DND-41 (cell line): Measurements from ENCODE around the gene FAXDC2.
A peak's percentile ranks its signal among the peaks of the same experiment; 100 is the strongest.

Source experiments
- ATAC-seq: fragments of 200-7000 bp; cut with Tn5 transposase; 3 replicates; pipeline ENCODE4 v1.9.1; 2021; ENCODE audit warnings: low read depth; ENCODE audit not compliant: insufficient read depth
- DNase-seq: peaks from one replicate; pipeline ENCODE4 v3.0.0-alpha.2; 2020
- H2AFZ ChIP-seq: 2 replicates; pipeline ENCODE4 v1.6.0; 2012; ENCODE audit warnings: low read depth, low read length
- H3K27ac ChIP-seq: 2 replicates; pipeline ENCODE4 v1.5.1; 2012; ENCODE audit warnings: low read length, inconsistent platforms
- H3K27me3 ChIP-seq: fragments of 200-600 bp; sonication (generic); 2 replicates; pipeline ENCODE4 v1.6.0; 2012; ENCODE audit warnings: low read length, mild to moderate bottlenecking, inconsistent platforms; ENCODE audit not compliant: insufficient read depth, poor library complexity
- H3K36me3 ChIP-seq: 2 replicates; pipeline ENCODE4 v1.5.1; 2012; ENCODE audit warnings: low read length, inconsistent platforms; ENCODE audit not compliant: insufficient read depth
- H3K4me1 ChIP-seq: 2 replicates; pipeline ENCODE4 v1.5.1; 2012; ENCODE audit warnings: mild to moderate bottlenecking, low read length; ENCODE audit not compliant: insufficient read depth
- H3K4me2 ChIP-seq: 2 replicates; pipeline ENCODE4 v1.6.0; 2012; ENCODE audit warnings: mild to moderate bottlenecking, moderate library complexity, low read length, inconsistent platforms; ENCODE audit not compliant: insufficient read depth
- H3K4me3 ChIP-seq, 2 experiments: fragments of 200-600 bp in 1 of 2; shearing (Covaris generic) in 1 of 2; 2 replicates each; pipeline ENCODE4 v1.5.1; 2012 to 2016; ENCODE audit warnings: inconsistent platforms in 2 of 2, low read length in 2 of 2, mild to moderate bottlenecking in 2 of 2, low read depth in 1 of 2, moderate library complexity in 1 of 2
- H3K79me2 ChIP-seq: 2 replicates; pipeline ENCODE4 v1.6.0; 2012; ENCODE audit warnings: low read length, inconsistent platforms; ENCODE audit not compliant: insufficient read depth
- H3K9ac ChIP-seq: 2 replicates; pipeline ENCODE4 v1.6.0; 2012; ENCODE audit warnings: low read depth, mild to moderate bottlenecking, inconsistent platforms, low read length, moderate library complexity
- H3K9me3 ChIP-seq: 2 replicates; pipeline ENCODE4 v1.5.1; 2012; ENCODE audit warnings: low read length, moderate library complexity, mild to moderate bottlenecking, inconsistent platforms; ENCODE audit not compliant: insufficient read depth, severe bottlenecking
- H4K20me1 ChIP-seq: 2 replicates; pipeline ENCODE4 v1.6.0; 2012; ENCODE audit warnings: low read length; ENCODE audit not compliant: insufficient read depth
- CTCF ChIP-seq: IDR thresholded peaks from 2 replicates; pipeline ENCODE4 v1.5.1; 2012; ENCODE audit warnings: borderline replicate concordance, low read length, moderate library complexity, mild to moderate bottlenecking; ENCODE audit not compliant: poor library complexity, severe bottlenecking; ENCODE audit errors: extremely low read depth
- EZH2 ChIP-seq: IDR thresholded peaks from 3 replicates; pipeline ENCODE4 v1.6.1; 2012; ENCODE audit warnings: borderline replicate concordance, low read depth, mild to moderate bottlenecking, moderate library complexity, low read length, inconsistent platforms; ENCODE audit not compliant: severe bottlenecking

The FAXDC2 gene

GRCh38 chr5:154816891-154817492 is 33.4 kb downstream of the FAXDC2 start:
- H3K36me3 ChIP-seq: peaks cover 90% of the 10 kb centered on the region
- H3K4me3 ChIP-seq: no peak overlapping the region
- peaks cover 39% of the 10 kb centered on the region for H4K20me1 ChIP-seq
- no peak for ATAC-seq
- H3K9ac ChIP-seq: no peak overlapping the region
- H2AFZ ChIP-seq: no peak overlapping the region
- H3K4me2 ChIP-seq: no peak overlapping the region
- peaks cover 4% of the 10 kb centered on the region for H3K79me2 ChIP-seq
- no peak for TF ChIP-seq CTCF
- no peak for TF ChIP-seq EZH2
- DNase-seq: no peak
- H3K27me3 ChIP-seq: no peaks in the 10 kb centered on the region
- no peak overlapping the region for H3K27ac ChIP-seq
- H3K9me3 ChIP-seq: no peaks in the 10 kb centered on the region
- no peaks in the 10 kb centered on the region for H3K4me1 ChIP-seq

- Histone ChIP-seq H3K79me2 (peaks cover 8% of the 10 kb centered on the region), H3K36me3 (peaks cover 97% of the 10 kb centered on the region), H3K27ac (no peak overlapping the region), H3K4me1 (no peaks in the 10 kb centered on the region), H4K20me1 (peaks cover 48% of the 10 kb centered on the region), H3K27me3 (no peaks in the 10 kb centered on the region), H3K9me3 (no peaks in the 10 kb centered on the region), H3K4me2 (no peak overlapping the region), H2AFZ (no peak overlapping the region), H3K4me3 (no peak overlapping the region), H3K9ac (no peak overlapping the region)
- TF ChIP-seq CTCF: no peak
- no peak for TF ChIP-seq EZH2
- DNase-seq: no peak
- no peak for ATAC-seq
Measured at GRCh38 chr5:154815684-154816247, 34.6 kb downstream of the FAXDC2 start.

- peak overlapping the region; percentile 19; the same call in 1 of the 2 replicates for H3K27ac ChIP-seq
- H4K20me1 ChIP-seq: peaks cover 43% of the 10 kb centered on the region
- peaks cover 97% of the 10 kb centered on the region for H3K36me3 ChIP-seq
- no peak overlapping the region for H2AFZ ChIP-seq
- H3K9ac ChIP-seq: no peak overlapping the region
- H3K79me2 ChIP-seq: peaks cover 8% of the 10 kb centered on the region
- no peaks in the 10 kb centered on the region for H3K27me3 ChIP-seq
- TF ChIP-seq CTCF: no peak
- TF ChIP-seq EZH2: no peak
- H3K9me3 ChIP-seq: no peaks in the 10 kb centered on the region
- no peaks in the 10 kb centered on the region for H3K4me1 ChIP-seq
- no peak overlapping the region for H3K4me3 ChIP-seq
- DNase-seq: no peak
- no peak overlapping the region for H3K4me2 ChIP-seq
- no peak for ATAC-seq
Measured at GRCh38 chr5:154815025-154815424, 35.4 kb downstream of the FAXDC2 start.
